Psoas muscle (tissue), 8 donors: ENCODE results near the gene TMEM266. TPM values are rescaled to one million over a fixed set of nuclear protein-coding genes. Genes with fewer than 3 reads are reported as not detected.

Experiments used
- ATAC-seq, 4 donors: fragments of 200-7000 bp; cut with Tn5 transposase; one replicate each; pipeline ENCODE4 v1.9.1; 2020; ENCODE audit warnings: moderate library complexity in 3 of 4, mild to moderate bottlenecking in 2 of 4
- DNase-seq, 2 donors: peaks; one replicate each; pipeline ENCODE4 v3.0.0-alpha.2; 2020
- H3K27ac ChIP-seq: fragments of 200-600 bp; one replicate; pipeline ENCODE4 v1.8.0; 2022
- H3K27me3 ChIP-seq, 3 donors: fragments of 200-600 bp in 1 of 3; one replicate each; pipeline versions ENCODE4 v1.6.1 to v1.8.0; 2013 to 2022; ENCODE audit warnings: low read length in 2 of 3, mild to moderate bottlenecking in 2 of 3, moderate library complexity in 1 of 3; ENCODE audit not compliant: insufficient read depth in 3 of 3
- H3K36me3 ChIP-seq, 2 donors: fragments of 200-600 bp in 1 of 2; one replicate each; pipeline versions ENCODE4 v1.6.1 to v1.8.0; 2013 to 2022; ENCODE audit warnings: low read depth in 1 of 2, mild to moderate bottlenecking in 1 of 2, moderate library complexity in 1 of 2; ENCODE audit not compliant: insufficient read depth in 1 of 2
- H3K4me1 ChIP-seq: fragments of 200-600 bp; one replicate; pipeline ENCODE4 v1.8.0; 2022
- H3K4me3 ChIP-seq: fragments of 200-600 bp; one replicate; pipeline ENCODE4 v1.8.0; 2022; ENCODE audit warnings: mild to moderate bottlenecking
- H3K9me3 ChIP-seq: fragments of 200-600 bp; one replicate; pipeline ENCODE4 v1.8.0; 2022
- CTCF ChIP-seq: fragments of 200-600 bp; IDR thresholded peaks from one replicate; pipeline ENCODE4 v1.8.0; 2022; ENCODE audit warnings: antibody characterized with exemption
- WGBS, 3 donors: extraction: QIAGEN DNeasy Blood & Tissue Kit; methylation state at CpG; one replicate each; pipeline versions ENCODE4 v1.1.6 to v1.1.7; 2013; 5-methylcytosine and 5-hydroxymethylcytosine counted together
- intact Hi-C, 2 donors: fragments of 100-400 bp; cut with DNase I; formaldehyde crosslinking; loops; one replicate each; pipeline versions ENCODE4 v1.11.0 to v1.14.2; 2022
- polyA plus RNA-seq, 3 donors: library from polyadenylated mRNA; stranded (reverse); fragments of 200-250 nt; gene quantifications; one replicate each; pipeline ENCODE4 v1.2.3, GENCODE V29; 2013
- total RNA-seq, 4 donors: library from RNA; stranded (reverse); fragmentation: NEBNext Ultra II Directional in 2 of 4; extraction: Animal tissue kit (Norgen Biotek cat#: 25700) in 2 of 4; gene quantifications; one replicate each; pipeline versions ENCODE4 v1.2.1 to v1.2.4, GENCODE V29; 2021 to 2023
- donor health status: healthy with polysubstance abuse.
- donor health status: DM: no; HTN: no; CAD: no; lungs with moderate emphysema.
- donor health status: Bipolar disorder and iron deficiency.
- donor health status: healthy.
- donor health status: DM: yes; HTN: yes; CAD: no.
- donor health status: DM: no; HTN: no; CAD: no.
- donor health status: DM: no; HTN: no; CAD: no.
- donor health status: DM: yes; HTN: yes; CAD: no.

TMEM266 gene
- total and polyA plus RNA-seq, 7 donors: 0.87 to 12.1 (median 5.6) TPM

- no peak overlapping the region for H3K4me3 ChIP-seq
- H3K36me3 ChIP-seq: peaks cover 0 to 7% of the 10 kb centered on the region in 2 donors
- no peak for TF ChIP-seq CTCF
- 95 to 98% (median 95%) methylated on average over 6 of the region's 6 CpGs for WGBS, 3 donors
- DNase-seq (no peak), ATAC-seq (no peak)
- no peaks in the 10 kb centered on the region for H3K27me3 ChIP-seq
- H3K4me1 ChIP-seq: peaks cover 55% of the 10 kb centered on the region
- intact Hi-C loops: loop anchor here in 1 of 2 donors (5.0 to 10.0 kb wide), 2 partner anchors 114 to 666 kb away; partner anchors contain the start of gene ETFA
- H3K9me3 ChIP-seq: no peaks in the 10 kb centered on the region
- H3K27ac ChIP-seq: peak overlapping the region; percentile 82
Measured at GRCh38 chr15:76198456-76199105, 138.8 kb downstream of the TMEM266 start.

- peak overlapping the region; percentile 82 for H3K27ac ChIP-seq
- peak; percentile 88 to 93 for DNase-seq
- H3K36me3 ChIP-seq: peaks cover 0 to 10% of the 10 kb centered on the region in 2 donors
- intact Hi-C loops: loop anchor here in 1 of 2 donors (5.0 to 10.0 kb wide), 2 partner anchors 113 to 665 kb away; partner anchors contain the start of gene ETFA
- no peak overlapping the region for H3K4me3 ChIP-seq
- H3K9me3 ChIP-seq: no peaks in the 10 kb centered on the region
- TF ChIP-seq CTCF: no peak
- peaks cover 55% of the 10 kb centered on the region for H3K4me1 ChIP-seq
- ATAC-seq: peak; percentile 66 to 78 (median 70)
- H3K27me3 ChIP-seq: no peaks in the 10 kb centered on the region
- 48 to 58% (median 52%) methylated on average over 19 of the region's 19 CpGs for WGBS, 3 donors
Measured at GRCh38 chr15:76199106-76200082, 139.6 kb downstream of the TMEM266 start.

GRCh38 chr15:76200083-76200465 is 140.3 kb downstream of the TMEM266 start:
- peak overlapping the region; percentile 82 for H3K27ac ChIP-seq

GRCh38 chr15:76200641-76201105 is 140.9 kb downstream of the TMEM266 start:
- no peak for TF ChIP-seq CTCF
- Histone ChIP-seq H3K4me3 (no peak overlapping the region), H3K36me3 (peaks cover 0 to 10% of the 10 kb centered on the region in 2 donors), H3K27ac (no peak overlapping the region), H3K27me3 (no peaks in the 10 kb centered on the region), H3K4me1 (peaks cover 43% of the 10 kb centered on the region), H3K9me3 (no peaks in the 10 kb centered on the region)
- ATAC-seq: no peak
- no peak for DNase-seq
- intact Hi-C loops: no loop called here
- WGBS, 3 donors: 35 to 45% (median 45%) methylated on average over 4 to 5 of the region's 5 CpGs

More at GRCh38 chr15:76200083-76200465, 140.3 kb downstream of the TMEM266 start:
- H3K4me3 ChIP-seq: no peak overlapping the region
- intact Hi-C loops: no loop called here
- no peak for TF ChIP-seq CTCF
- peaks cover 0 to 10% of the 10 kb centered on the region in 2 donors for H3K36me3 ChIP-seq
- DNase-seq: no peak
- no peak for ATAC-seq
- H3K4me1 ChIP-seq: peaks cover 49% of the 10 kb centered on the region
- 81 to 94% (median 87%) methylated on average over 6 of the region's 6 CpGs for WGBS, 3 donors
- H3K9me3 ChIP-seq: no peaks in the 10 kb centered on the region
- no peaks in the 10 kb centered on the region for H3K27me3 ChIP-seq
